ENCODE measurements around the gene KCNC2.
A peak's percentile ranks its signal among the peaks of the same experiment; 100 is the strongest.

Gene KCNC2

GRCh38 chr12:75047885-75048525 is 161.6 kb downstream of the KCNC2 start:
- no peak for DNase-seq

- DNase-seq, result no peak
Observed at GRCh38 chr12:75042125-75042524, 167.5 kb downstream of the KCNC2 start.

- no peak for DNase-seq
Observed at GRCh38 chr12:75041472-75041871, 168.2 kb downstream of the KCNC2 start.

- no peak for DNase-seq
Observed at GRCh38 chr12:75020068-75020557, 189.5 kb downstream of the KCNC2 start.

GRCh38 chr12:75011120-75011519 is 198.5 kb downstream of the KCNC2 start:
- peak; percentile 18 for DNase-seq

GRCh38 chr12:75007133-75007532 is 202.5 kb downstream of the KCNC2 start:
- DNase-seq, result no peak

GRCh38 chr12:75000120-75000519 is 209.5 kb downstream of the KCNC2 start:
- DNase-seq, result no peak

GRCh38 chr12:74999474-74999873 is 210.2 kb downstream of the KCNC2 start:
- no peak for DNase-seq

All from stimulated activated naive CD4-positive, alpha-beta T cell treated with Interleukin-2 at 50 U/mL for 16 hours (primary cell).